Amniotic epithelial cell (primary cell): ENCODE results near the gene HOXD13.

Experiments
- DNase-seq: peaks from one replicate; pipeline ENCODE4 v3.0.0-alpha.2; 2010; ENCODE audit warnings: low read depth

HOXD13 gene

DNA sequence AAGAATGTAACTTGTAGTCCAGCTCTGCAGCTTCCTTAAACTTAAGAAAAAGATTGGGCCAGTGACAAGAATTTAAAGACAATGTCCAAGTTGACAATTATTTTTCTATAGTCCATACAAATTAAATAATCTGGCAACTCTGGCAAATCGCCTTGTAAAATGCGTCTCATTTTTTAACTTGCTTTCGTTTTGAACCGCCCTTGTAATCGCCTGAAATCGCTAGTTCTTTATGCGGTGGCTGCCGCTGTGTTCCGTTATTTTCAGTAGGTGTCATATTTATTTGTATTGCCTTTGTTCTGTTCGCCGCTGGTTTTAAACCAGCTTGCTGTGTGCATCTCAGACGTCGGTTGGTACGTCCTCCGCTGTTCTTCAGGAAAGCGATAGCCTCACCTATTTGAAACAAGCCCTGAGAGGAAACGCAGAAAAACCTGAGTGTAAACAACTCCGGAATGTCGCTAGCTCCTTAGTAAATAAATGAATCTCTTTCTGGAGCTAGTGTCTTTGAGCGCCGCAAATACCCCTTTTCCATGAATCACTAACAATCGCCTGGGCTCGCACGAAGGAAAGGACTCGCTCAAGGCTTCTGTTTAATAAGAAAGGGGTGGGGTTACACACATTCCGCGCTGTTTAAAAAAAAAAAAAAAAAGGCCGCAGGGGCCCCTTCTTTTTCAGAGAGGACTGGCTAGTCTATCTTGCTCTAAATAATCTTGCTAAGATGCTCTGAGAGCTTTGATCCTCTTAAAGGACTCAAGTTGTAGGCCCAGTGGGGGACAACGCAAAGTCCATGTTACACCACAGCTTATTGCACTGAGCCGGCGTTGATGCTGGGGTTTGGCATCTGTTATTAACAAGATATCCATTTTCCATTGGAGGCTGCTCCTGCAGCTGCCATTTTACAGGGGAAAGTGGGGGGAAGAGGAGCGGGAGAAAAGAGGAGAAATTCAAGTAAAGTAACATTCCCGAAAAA is 40.0 kb downstream of the HOXD13 start:
- no peak for DNase-seq

DNA sequence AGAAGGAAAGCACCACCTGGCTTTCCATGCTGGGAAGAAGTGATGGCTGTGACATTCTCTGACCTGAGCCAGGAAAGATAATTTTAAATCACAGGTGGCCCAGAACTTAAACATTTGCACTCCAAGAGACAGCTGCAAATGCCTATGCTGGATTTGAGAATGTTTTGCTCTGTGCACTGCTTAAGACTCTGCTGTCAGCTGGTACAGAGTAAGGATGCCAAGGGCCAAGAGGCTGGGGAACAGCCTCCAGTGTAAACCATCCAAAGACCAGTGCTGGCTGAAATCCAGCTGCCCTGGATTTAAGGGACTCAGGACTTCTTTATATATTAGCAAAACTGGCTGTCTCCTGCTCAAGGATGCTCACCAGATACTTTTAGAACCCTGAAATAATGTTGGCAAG is 40.9 kb downstream of the HOXD13 start:
- DNase-seq = no peak

DNA sequence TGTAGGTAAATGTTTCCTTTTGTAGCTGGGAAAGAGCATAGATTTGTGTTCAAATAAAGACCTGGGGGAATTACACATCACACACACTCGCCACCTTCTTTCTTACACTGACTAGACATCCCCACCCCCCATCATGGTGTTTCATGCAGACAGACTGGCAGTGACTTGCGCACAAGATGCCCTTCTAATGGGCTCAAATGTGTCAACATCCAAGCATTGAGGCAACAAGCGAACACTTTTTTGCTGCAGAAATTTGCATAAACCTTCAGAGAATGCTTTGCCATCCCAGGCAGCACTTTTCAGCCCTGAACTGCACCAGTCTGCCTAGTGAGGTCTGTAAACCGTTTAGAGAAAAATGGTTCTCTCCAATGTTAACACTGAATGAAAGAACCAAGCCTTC is 41.5 kb downstream of the HOXD13 start:
- DNase-seq = no peak

DNA sequence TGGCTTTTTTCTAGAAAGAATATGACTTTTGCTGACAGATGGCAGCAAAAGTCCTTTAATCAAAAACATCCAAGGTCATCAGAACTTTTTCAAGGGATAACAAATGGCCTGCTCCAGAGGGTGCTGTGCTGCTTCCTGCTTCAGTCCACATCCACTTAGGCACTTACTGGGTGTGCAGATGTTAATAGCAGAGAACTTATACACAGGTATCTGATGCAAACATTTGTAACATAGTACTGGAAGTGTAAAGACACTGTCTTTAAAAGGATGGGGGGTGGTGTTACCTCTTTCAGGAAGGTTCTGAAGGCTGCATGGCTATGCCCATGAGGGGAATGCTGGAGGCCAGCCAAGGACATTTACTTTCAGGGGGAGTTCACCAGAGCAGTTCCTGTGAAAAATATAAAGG is 42.5 kb downstream of the HOXD13 start:
- DNase-seq = no peak

DNA sequence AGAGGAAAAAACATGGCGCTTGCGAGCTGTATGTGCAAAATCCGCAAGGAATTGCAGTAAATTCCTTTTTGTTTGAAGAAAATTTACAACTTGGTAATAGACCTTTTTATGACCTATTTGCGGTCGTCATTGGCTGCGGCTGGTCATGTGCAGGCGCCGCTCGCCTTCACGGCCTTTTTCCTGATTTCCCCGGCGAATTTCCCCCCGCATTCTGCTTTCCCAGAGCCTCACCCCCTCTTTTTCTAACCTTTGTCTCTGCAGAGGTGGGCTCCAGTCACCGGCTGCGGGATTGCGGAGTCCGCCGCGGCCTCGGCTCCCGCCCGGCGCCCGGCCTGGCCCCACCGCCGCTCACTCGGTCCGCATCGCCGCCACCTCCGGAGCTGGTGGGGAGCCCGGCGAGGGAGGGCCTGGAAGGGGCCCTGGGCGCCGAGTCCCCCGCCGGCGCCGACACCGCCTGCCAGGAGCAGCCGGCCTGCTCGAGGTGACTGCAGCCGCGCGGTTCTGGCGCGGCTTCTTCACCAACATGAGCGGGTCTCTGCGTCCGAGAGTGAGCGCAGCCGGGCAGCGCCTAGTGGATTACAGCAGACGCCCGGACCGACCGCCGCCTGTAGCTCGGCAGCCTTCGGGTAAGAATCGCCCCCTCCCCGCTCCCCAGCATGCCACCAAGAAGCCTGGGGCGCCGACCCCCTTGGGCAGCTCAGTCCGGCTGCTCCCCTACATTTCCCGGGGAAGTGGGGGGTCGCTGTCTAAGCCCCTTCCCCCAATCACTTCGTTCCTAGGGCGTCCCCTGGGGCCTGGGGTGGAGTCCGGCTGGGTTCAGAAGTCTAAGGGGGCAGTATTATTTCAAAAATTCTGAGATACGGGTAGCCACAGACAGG is 44.1 kb downstream of the HOXD13 start:
- peak; percentile 51 for DNase-seq

DNA sequence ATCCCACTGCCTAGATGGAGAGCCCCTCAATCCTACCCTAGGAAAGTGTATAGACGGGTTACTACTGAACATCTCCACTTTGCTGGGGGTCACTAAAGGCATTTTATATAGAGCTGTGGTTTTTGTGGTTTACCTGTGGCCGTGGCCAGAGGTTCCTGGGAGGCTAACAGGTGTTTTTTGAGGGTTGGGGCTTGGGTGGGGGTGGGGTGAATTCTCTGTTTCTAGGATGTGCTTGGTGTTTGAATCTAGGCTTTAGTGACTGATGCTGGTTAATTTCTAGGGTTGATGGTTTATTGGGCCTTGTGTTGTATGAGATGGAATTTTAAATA is 44.7 kb downstream of the HOXD13 start:
- no peak for DNase-seq

DNA sequence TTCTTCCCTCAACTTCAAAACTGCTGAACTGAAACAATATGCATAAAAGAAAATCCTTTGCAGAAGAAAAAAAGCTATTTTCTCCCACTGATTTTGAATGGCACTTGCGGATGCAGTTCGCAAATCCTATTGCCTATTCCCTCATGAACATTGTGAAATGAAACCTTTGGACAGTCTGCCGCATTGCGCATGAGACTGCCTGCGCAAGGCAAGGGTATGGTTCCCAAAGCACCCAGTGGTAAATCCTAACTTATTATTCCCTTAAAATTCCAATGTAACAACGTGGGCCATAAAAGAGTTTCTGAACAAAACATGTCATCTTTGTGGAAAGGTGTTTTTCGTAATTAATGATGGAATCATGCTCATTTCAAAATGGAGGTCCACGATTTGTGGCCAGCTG is 45.4 kb downstream of the HOXD13 start:
- DNase-seq = no peak

DNA sequence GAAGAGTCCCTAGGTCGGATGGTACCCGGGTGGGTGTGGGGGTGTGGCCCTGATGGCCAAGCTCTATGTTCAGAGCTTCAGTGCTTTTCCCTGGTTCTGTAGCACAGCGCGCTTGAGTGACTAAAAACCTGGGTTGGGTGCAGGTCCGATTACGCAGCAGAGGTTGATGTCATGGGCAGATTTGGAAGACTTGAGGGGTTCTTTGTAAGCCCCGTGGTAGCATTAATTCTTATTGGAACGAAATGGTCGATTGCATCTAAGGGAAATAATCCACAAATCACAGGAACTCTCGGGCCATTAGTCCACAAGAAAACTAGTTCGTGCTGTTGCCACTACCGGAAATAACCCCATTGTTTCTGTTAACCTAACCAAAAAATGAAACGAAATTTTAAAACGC is 46.0 kb downstream of the HOXD13 start:
- no peak for DNase-seq

DNA sequence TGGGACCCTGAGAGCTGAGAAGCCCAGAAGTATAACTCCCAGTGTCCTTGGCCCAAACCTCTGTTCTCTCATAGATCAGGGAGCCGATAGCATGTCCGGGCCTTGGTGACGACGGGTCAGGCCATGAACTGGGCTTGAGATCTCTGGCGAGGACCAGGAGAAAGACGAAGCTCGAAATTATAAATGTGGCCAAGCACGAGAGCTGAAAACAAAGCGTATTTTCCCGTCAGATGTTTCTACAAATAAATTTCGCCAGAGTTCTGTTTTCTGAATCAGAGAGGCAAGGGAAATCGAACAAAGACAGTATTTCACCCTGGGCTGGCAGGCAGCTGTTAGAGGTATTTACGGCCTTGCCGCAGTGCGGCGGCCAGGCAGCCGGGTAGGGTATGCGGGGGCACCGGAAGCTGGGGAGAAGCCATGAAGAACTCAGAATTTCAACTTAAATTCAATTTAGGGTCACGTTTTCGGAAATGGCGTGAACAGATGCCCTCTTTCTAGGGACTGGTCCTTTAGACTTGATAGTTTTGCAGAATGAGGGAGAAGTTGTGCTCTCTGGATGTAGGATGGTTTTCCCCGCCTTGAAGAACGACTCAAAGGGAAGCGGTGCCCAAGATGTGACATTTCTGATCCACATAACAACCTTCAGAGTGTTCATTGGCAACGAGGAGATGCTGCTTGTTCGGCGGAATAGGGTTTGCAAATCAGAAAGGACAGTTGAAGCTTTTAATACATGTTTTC is 46.6 kb downstream of the HOXD13 start:
- DNase-seq = no peak

DNA sequence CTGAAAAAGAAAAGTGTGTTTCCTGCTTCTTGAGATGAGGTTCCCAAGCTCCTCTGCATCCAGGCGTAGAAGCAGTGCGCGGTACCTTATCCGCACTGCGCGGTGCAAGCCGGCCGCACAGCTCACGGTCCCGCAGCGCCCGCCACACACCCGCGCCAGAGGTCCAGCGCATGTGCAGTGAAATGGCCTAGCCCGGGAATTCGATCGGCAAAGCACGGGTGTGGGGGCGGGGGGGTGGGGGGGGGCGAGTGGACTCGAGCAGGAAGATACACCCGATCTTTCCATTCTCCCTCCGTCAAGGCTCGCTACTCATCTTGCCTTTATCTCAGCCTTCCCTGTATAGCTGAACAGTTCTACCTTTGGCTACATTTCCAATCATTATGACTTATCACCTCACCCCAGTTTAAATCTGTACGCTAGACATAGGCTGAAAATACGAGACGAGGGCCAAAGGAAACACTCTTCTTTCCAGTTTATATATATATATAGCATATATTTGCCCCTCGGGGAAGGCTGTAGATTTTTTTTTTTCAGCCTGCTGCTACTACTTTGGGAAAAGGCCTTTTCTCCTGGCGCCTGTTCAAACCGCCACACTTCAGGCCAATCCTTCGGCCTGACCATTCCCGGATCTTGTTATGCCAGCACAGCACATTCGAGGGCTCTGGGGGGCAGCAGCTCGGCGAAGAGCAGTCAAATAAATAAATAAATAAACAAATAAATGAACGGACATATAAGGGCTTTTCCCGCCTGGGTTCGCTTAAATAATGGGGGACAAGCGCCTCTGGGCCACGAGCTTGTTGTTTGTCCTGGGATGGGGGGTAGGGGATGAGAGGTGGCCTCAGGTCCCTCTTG is 47.4 kb downstream of the HOXD13 start:
- no peak for DNase-seq

DNA sequence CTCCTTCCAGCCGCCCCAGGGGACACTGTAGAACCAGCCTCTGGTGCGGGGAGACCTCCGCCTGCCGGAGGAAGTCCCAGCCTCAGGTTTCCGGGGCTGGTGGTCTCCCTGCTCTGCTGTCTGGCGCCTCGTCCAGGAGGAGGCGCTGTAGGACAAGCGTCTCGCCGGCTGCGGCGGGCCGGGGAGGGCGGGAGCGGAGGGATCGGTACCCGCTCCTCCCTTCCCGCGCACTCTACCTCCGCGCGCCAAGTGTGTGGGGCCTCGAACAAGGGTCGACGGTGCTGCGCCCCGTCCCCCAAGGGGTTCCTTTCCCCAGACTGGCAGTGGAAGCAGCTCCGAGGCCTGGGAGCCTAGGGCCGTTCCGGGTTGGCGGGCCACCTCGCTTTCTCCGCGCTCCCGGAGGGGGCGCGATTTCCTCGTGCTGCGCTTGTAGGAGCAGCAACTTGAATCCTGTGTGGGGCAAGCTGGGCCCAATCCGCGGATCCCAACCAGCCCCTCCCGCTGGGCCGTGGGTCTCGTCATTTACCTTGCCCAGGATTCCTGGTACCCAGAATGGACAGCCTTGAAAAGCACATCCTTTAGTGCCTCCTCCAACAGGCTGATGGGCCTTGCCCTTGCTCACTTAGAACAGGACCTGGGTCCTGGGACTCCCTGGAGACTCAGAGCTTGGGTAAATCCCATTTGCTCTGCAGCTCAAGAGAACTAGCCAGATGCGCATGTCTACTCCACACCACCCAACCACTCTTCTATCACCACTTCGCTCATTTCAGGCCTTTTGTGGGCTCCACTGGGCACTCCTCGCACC is 48.2 kb downstream of the HOXD13 start:
- DNase-seq = peak; percentile 49

DNA sequence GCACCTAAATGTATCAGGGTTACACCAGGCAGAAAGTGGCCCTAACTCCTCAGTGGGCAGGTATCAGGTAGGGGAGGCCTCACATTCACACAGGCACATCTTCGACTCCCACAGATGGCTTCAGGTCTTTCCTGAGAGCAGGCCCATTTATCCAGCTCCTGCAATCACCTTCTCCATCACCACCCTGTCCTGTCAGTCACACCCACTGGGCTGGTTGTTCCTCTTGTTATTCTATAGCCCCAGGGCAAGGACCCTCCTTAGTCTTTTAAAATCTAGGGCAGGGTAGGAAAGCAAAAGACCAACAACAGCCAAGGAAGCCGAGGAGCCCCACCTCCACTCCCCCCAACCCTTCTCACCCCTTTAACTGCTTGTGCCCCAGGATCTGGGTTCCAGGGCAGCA is 49.8 kb downstream of the HOXD13 start:
- DNase-seq = no peak
